ENCODE measurements around the gene ATP5PO.

ATP5PO gene

GRCh38 chr21:33880626-33881025, 35.0 kb downstream of the ATP5PO start:
- POLR2A ChIA-PET, result no interaction called here

GRCh38 chr21:33878824-33879223, 36.8 kb downstream of the ATP5PO start:
- no peak for DNase-seq (ENCODE audit: extremely low spot score)
- no peak for TF ChIP-seq CTCF (IDR thresholded peaks at IDR 0.05; ENCODE audit: control extremely low read depth, extremely low read depth, low read depth, missing control alignments)
- ChIA-PET CTCF (interaction anchor here (2.4 kb wide), 1 partner anchor 12 kb away, joined by 9 read pairs; no protein-coding TSS in a partner anchor), POLR2A (no interaction called here)

More at GRCh38 chr21:33880626-33881025, 35.0 kb downstream of the ATP5PO start:
- CTCF ChIA-PET, result interaction anchor here (1.0 kb wide), 1 partner anchor 467 kb away, joined by 3 read pairs; no protein-coding TSS in a partner anchor
- no peak for TF ChIP-seq CTCF (IDR thresholded peaks at IDR 0.05; ENCODE audit: control extremely low read depth, extremely low read depth, low read depth, missing control alignments)
- no peak for DNase-seq (ENCODE audit: extremely low spot score)

DNA sequence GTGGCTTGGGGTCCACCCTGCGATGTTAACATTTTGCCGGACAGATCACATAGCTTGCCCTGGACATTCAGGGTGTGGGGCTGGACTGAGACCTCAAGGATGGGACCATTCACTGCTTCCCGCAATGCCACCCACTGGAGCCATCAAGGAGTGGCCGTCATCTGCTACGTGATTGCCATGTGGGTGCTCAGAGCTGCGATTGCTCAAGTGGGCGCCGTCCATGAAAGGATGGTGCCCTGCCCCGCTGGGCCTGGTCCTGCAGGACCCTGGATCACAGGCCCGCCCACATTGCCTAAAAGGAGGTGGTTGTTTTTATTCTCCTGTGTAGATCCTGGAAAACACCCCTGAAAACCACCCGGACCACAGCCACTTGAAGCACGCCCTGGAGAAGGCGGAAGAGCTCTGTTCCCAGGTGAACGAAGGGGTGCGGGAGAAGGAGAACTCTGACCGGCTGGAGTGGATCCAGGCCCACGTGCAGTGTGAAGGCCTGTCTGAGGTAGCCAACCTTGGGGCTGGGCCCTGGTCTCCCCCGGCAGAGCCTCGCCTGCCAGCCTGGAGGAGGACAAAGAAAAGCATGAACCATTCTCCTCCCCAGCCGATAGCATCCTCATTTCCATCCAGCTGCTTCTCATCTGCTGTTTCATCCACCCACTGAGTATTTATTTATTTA, 40.4 kb downstream of the ATP5PO start:
- TF ChIP-seq CTCF (IDR thresholded peaks at IDR 0.05; ENCODE audit: control extremely low read depth, extremely low read depth, low read depth, missing control alignments), result no peak
- DNase-seq (ENCODE audit: extremely low spot score), result no peak
- POLR2A ChIA-PET, result no interaction called here
- CTCF ChIA-PET, result no interaction called here

DNA sequence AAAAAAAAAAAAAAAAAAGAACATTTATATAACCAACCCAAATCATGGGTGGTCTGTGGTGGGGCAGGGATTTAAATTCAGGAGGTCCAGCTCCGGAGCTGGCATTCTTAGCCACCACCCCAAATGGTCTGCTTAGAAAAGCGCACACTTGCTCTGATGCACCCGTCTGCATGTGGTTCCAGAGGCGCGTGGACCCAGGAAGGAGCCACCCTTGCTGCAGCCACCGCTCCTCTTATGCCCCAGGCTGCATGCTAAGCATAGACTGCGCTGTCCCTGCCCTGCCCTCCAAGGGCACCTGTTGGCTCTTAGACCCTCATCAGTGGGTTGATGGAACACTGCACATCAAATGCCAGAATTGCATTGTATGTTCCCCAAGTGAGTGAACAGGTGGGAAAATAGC, 41.4 kb downstream of the ATP5PO start:
- DNase-seq (ENCODE audit: extremely low spot score), result no peak
- TF ChIP-seq CTCF (IDR thresholded peaks at IDR 0.05; ENCODE audit: control extremely low read depth, extremely low read depth, low read depth, missing control alignments), result no peak
- ChIA-PET CTCF (no interaction called here), POLR2A (no interaction called here)

DNA sequence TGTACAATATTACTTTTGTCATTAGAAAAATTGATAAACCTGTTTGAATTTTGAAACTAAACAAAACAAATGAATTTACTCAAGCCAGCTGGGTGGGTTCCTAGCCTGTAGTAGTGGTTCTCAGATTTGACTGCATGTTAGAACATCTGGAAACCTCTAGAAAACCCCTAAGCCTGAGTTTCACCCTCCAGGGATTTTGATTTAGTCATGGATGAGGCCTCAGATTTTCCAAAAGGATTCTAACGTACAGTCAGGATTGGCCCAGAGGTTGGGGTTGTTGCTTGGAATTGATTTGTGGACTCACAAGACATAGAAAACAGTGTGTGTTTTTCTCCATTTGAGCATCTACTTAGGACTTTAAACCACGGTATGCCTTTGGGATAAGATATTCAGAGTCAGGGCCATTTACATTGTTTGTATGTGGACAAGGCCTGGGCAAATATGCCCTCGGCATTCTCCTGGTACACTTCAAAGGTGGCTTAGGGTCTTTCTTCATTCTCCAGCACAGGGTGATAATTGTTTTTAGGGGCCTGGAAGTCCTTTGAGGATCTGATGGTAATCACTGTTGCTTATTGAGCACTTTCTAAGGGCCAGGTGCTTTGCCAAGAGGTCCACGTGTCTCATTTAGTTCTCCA, 42.6 kb downstream of the ATP5PO start:
- no peak for TF ChIP-seq CTCF (IDR thresholded peaks at IDR 0.05; ENCODE audit: control extremely low read depth, extremely low read depth, low read depth, missing control alignments)
- CTCF ChIA-PET, result no interaction called here
- POLR2A ChIA-PET, result no interaction called here
- DNase-seq (ENCODE audit: extremely low spot score), result no peak

- CTCF ChIA-PET, result no interaction called here
- DNase-seq (ENCODE audit: extremely low spot score), result no peak
- no peak for TF ChIP-seq CTCF (IDR thresholded peaks at IDR 0.05; ENCODE audit: control extremely low read depth, extremely low read depth, low read depth, missing control alignments)
- POLR2A ChIA-PET, result no interaction called here
Measured at GRCh38 chr21:33871171-33871570, 44.4 kb downstream of the ATP5PO start.
